ENCODE measurements around the gene FBXO36.

GRCh38 chr2:230011617-230012016 lies 89.3 kb downstream of the FBXO36 start:
- TF ChIP-seq CTCF (IDR thresholded peaks at IDR 0.05; ENCODE audit: borderline replicate concordance, extremely low read depth, low read length, poor library complexity, severe bottlenecking) (no peak), EZH2 (IDR thresholded peaks at IDR 0.05; ENCODE audit: borderline replicate concordance, low read depth, low read length, severe bottlenecking) (no peak)

Data from DND-41 (cell line).